K562 (cell line): ENCODE results near the gene RFT1. TPM values are rescaled to one million over a fixed set of nuclear protein-coding genes. Genes with fewer than 3 reads are reported as not detected.

Source experiments
- ATAC-seq: fragments of 200-7000 bp; cut with Tn5 transposase; 3 replicates; pipeline ENCODE4 v1.9.1; 2020; ENCODE audit warnings: moderate library complexity
- BruUV-seq: library from RNA; stranded (reverse); fragments of 400-500 nt; replicated peaks from 2 replicates; lab custom pipeline; 2021; lab: Mats Ljungman, UMichigan
- CTCF ChIA-PET: fragments of 300-600 bp; formaldehyde crosslinking; extraction: SDS; loops from one replicate; lab custom pipeline; 2021; ENCODE audit warnings: low intra/inter-chr PET ratio; lab: Yijun Ruan, JAX
- POLR2A ChIA-PET: fragments of 300-600, 350-650 bp; sonication (Branson Sonifier 250); formaldehyde crosslinking; extraction: SDS; loops from one replicate; lab custom pipeline; 2021; ENCODE audit warnings: antibody characterized with exemption, inconsistent platforms; lab: Yijun Ruan, JAX
- DNase-seq, 4 experiments: peaks; one replicate each; pipeline versions ENCODE4 v3.0.0 to v3.0.0-alpha.2; 2011 to 2018; ENCODE audit warnings: low spot score in 3 of 4, mixed read lengths in 3 of 4; ENCODE audit errors: extremely low read depth in 1 of 4
- FAIRE-seq: peaks from 2 replicates; lab custom pipeline; 2011; peaks lifted over from hg19 to GRCh38; lab: Jason Lieb, UNC
- H2AFZ ChIP-seq: 2 replicates; pipeline ENCODE4 v1.6.0; 2011; ENCODE audit warnings: low read depth, low read length, control low read depth, inconsistent platforms
- H3K27ac ChIP-seq: fragments of 200-600 bp; 3 replicates; pipeline ENCODE4 v1.8.0; 2011; ENCODE audit warnings: low read depth, mild to moderate bottlenecking, control low read depth, inconsistent platforms, low read length, moderate library complexity, mixed read lengths; ENCODE audit errors: extremely low read depth
- H3K27me3 ChIP-seq, 2 experiments: fragments of 300-600 bp in 1 of 2; 2 replicates in 1 of 2; 3 replicates in 1 of 2; pipeline versions ENCODE4 v1.6.0 to v1.8.0; 2011; ENCODE audit warnings: inconsistent platforms in 2 of 2, low read length in 2 of 2, mild to moderate bottlenecking in 1 of 2, mixed read lengths in 1 of 2, moderate library complexity in 1 of 2; ENCODE audit not compliant: control insufficient read depth in 2 of 2, insufficient read depth in 2 of 2
- H3K36me3 ChIP-seq: fragments of 300-600 bp; 3 replicates; pipeline ENCODE4 v1.8.0; 2011; ENCODE audit warnings: mild to moderate bottlenecking, low read length, inconsistent platforms; ENCODE audit not compliant: control insufficient read depth, insufficient read depth
- H3K4me1 ChIP-seq, 2 experiments: fragments of 200-600 bp in 1 of 2; replicated peaks in 1 of 2; 2 replicates in 1 of 2; 3 replicates in 1 of 2; pipeline versions ENCODE4 v1.5.1 to v1.8.0; 2011; ENCODE audit warnings: inconsistent platforms in 2 of 2, low read length in 2 of 2, mild to moderate bottlenecking in 1 of 2, mixed read lengths in 1 of 2, moderate library complexity in 1 of 2; ENCODE audit not compliant: control insufficient read depth in 2 of 2, insufficient read depth in 2 of 2
- H3K4me2 ChIP-seq: 2 replicates; pipeline ENCODE4 v1.6.1; 2011; ENCODE audit warnings: low read length, control low read depth, inconsistent platforms, mixed read lengths; ENCODE audit not compliant: insufficient read depth
- H3K4me3 ChIP-seq: fragments of 200-600 bp; sonication (generic), shearing (Covaris generic); 2 replicates; pipeline ENCODE4 v1.5.1; 2016; ENCODE audit warnings: control low read depth, inconsistent platforms
- H3K79me2 ChIP-seq: fragments of 200-600 bp; 3 replicates; pipeline ENCODE4 v1.8.0; 2011; ENCODE audit warnings: low read length, inconsistent platforms; ENCODE audit not compliant: control insufficient read depth, insufficient read depth
- H3K9ac ChIP-seq, 2 experiments: 2 replicates each; pipeline versions ENCODE4 v1.6.0 to v1.6.1; 2011; ENCODE audit warnings: low read depth in 2 of 2, low read length in 2 of 2, control low read depth in 1 of 2, inconsistent platforms in 1 of 2, mild to moderate bottlenecking in 1 of 2, mixed read lengths in 1 of 2; ENCODE audit not compliant: insufficient read depth in 1 of 2
- H3K9me1 ChIP-seq: one replicate; pipeline ENCODE4 v1.6.0; 2011; ENCODE audit warnings: inconsistent platforms, mild to moderate bottlenecking, low read length, moderate library complexity; ENCODE audit not compliant: control insufficient read depth, insufficient read depth
- H3K9me3 ChIP-seq: replicated peaks from 2 replicates; pipeline ENCODE4 v1.5.1; 2011; ENCODE audit warnings: low read depth, low read length, inconsistent platforms; ENCODE audit not compliant: control insufficient read depth, insufficient read depth
- H4K20me1 ChIP-seq: replicated peaks from 2 replicates; pipeline ENCODE4 v1.6.1; 2011; ENCODE audit warnings: low read length, inconsistent platforms, mixed read lengths; ENCODE audit not compliant: control insufficient read depth, insufficient read depth
- BRF1 ChIP-seq: IDR thresholded peaks from 3 replicates; pipeline ENCODE4 v1.6.1; 2011; ENCODE audit warnings: borderline replicate concordance, mild to moderate bottlenecking; ENCODE audit not compliant: insufficient read length; ENCODE audit errors: extremely low read depth
- COPS2 ChIP-seq: fragments of 450-650 bp; conservative IDR thresholded peaks from 2 replicates; pipeline ENCODE4 v1.6.1; 2016; ENCODE audit warnings: mild to moderate bottlenecking, moderate library complexity
- JUN ChIP-seq, 2 experiments: sonication (generic) in 1 of 2; formaldehyde crosslinking in 1 of 2; IDR thresholded peaks; 2 replicates each; pipeline versions ENCODE4 v1.6.1 to v1.8.0; 2012 to 2022; ENCODE audit warnings: borderline replicate concordance in 2 of 2, mild to moderate bottlenecking in 2 of 2, improper control_type of control experiment in 1 of 2, low read depth in 1 of 2, low read length in 1 of 2, missing genetic modification reagents in 1 of 2
- MTA3 ChIP-seq: fragments of 450-650 bp; formaldehyde crosslinking; IDR thresholded peaks from 2 replicates; pipeline ENCODE4 v1.6.1; 2017; ENCODE audit warnings: mild to moderate bottlenecking, borderline replicate concordance
- RUNX1 ChIP-seq: sonication (generic); IDR thresholded peaks from 2 replicates; pipeline ENCODE4 v1.6.1; 2016; ENCODE audit warnings: antibody characterized with exemption, low read depth
- SAFB2 ChIP-seq: fragments of 200-400 bp; formaldehyde crosslinking; IDR thresholded peaks from 2 replicates; pipeline ENCODE4 v1.6.1; 2018; ENCODE audit warnings: borderline replicate concordance, low read length, low read depth, moderate library complexity; ENCODE audit not compliant: severe bottlenecking
- SOX6 ChIP-seq: fragments of 450-650 bp; IDR thresholded peaks from 2 replicates; pipeline ENCODE4 v1.6.1; 2014; ENCODE audit warnings: mild to moderate bottlenecking
- TBL1XR1 ChIP-seq, 2 experiments: IDR thresholded peaks; 2 replicates each; pipeline ENCODE4 v1.6.1; 2012; ENCODE audit warnings: improper control_type of control experiment in 2 of 2, low read length in 2 of 2, mild to moderate bottlenecking in 1 of 2
- ZBTB7A ChIP-seq: IDR thresholded peaks from 2 replicates; pipeline ENCODE4 v1.6.1; 2011; ENCODE audit warnings: low read depth, mild to moderate bottlenecking, low read length, moderate library complexity, borderline replicate concordance; ENCODE audit not compliant: control insufficient read depth
- WGBS: fragments of 100-300 bp; shearing (Covaris generic); methylation state at CpG from one replicate; pipeline ENCODE4 v1.1.6; 2016; ENCODE audit warnings: low coverage, mixed read lengths; ENCODE audit not compliant: insufficient coverage; ENCODE audit errors: missing lambda C conversion rate; 5-methylcytosine and 5-hydroxymethylcytosine counted together
- in situ Hi-C: fragments of 300-500 bp; cut with MboI; formaldehyde crosslinking; loops from 4 replicates; pipeline ENCODE4 v1.15.0; 2018; ENCODE audit warnings: inconsistent platforms, mixed read lengths
- intact Hi-C: fragments of 100-400 bp; cut with micrococcal nuclease; formaldehyde crosslinking; loops from 2 replicates; pipeline ENCODE4 v1.14.2; 2022
- polyA plus RNA-seq, 8 experiments: library from polyadenylated mRNA; depleted of rRNA in 4 of 8; stranded (reverse) in 5 of 8; unstranded in 3 of 8; fragments of >200 nt; fragmentation: Nextera tagmentation in 2 of 8; fragmentation: Illumina TruSeq in 1 of 8; extraction: Ambion mirVana in 2 of 8; extraction: Trizol in 1 of 8; gene quantifications; 2 replicates each; pipeline versions ENCODE4 v1.2.1 to v1.2.3, GENCODE V29; 2011 to 2014; ENCODE audit warnings: inconsistent platforms in 1 of 8, missing spikeins in 1 of 8
- total RNA-seq, 7 experiments: library from RNA; depleted of rRNA in 6 of 7; stranded (reverse); fragments of >200 nt in 6 of 7; fragmentation: Illumina TruSeq in 2 of 7; extraction: Trizol in 2 of 7; gene quantifications; 2 replicates each; pipeline versions ENCODE4 v1.2.1 to v1.2.3, GENCODE V29; 2011 to 2021; ENCODE audit warnings: low replicate concordance in 1 of 7
- TF ChIP-seq, protein P1 (sequence below): fragments of 250-450 bp; sonication (Bioruptor Pico); IDR thresholded peaks from 2 replicates; pipeline ENCODE4 v1.4.0; 2020
- TF ChIP-seq, protein P2 (sequence below), 3 experiments: fragments of 200-800 bp in 1 of 3; fragments of 250-450 bp in 1 of 3; fragments of 450-650 bp in 1 of 3; sonication (Bioruptor Pico) in 1 of 3; sonication (Bioruptor generic) in 1 of 3; formaldehyde crosslinking in 1 of 3; IDR thresholded peaks; 2 replicates each; pipeline versions ENCODE4 v1.6.1 to v1.8.0; 2016 to 2022; ENCODE audit warnings: mild to moderate bottlenecking in 2 of 3, missing genetic modification characterization in 2 of 3, missing compliant biosample characterization in 1 of 3, moderate library complexity in 1 of 3
- TF ChIP-seq, protein P3 (sequence below): fragments of 450-650 bp; formaldehyde crosslinking; IDR thresholded peaks from 2 replicates; pipeline ENCODE4 v1.4.0; 2020; ENCODE audit warnings: mild to moderate bottlenecking, moderate library complexity

Gene RFT1
- total and polyA plus RNA-seq, 9 of the 15 experiments (the other 6 are each of a cell fraction or from before 2014, with no cell fraction given), result 4.4 to 23.8 (median 8.9) TPM

- Histone ChIP-seq H3K4me2 (peak overlapping the region; percentile 87), H3K9me1 (no peaks in the 10 kb centered on the region), H3K27ac (peak overlapping the region; percentile 40; the same call in 2 of the 3 replicates), H3K79me2 (no peaks in the 10 kb centered on the region), H3K4me3 (peak overlapping the region; percentile 46), H3K36me3 (no peaks in the 10 kb centered on the region), H3K9ac (peak overlapping the region; percentile 64 to 88), H3K27me3 (no peaks in the 10 kb centered on the region), H3K4me1 (peaks cover 14 to 24% of the 10 kb centered on the region in 2 experiments; a peak in 4 of 5 replicates), H3K9me3 (no peaks in the 10 kb centered on the region), H4K20me1 (no peaks in the 10 kb centered on the region), H2AFZ (peak overlapping the region; percentile 96)
- peak; percentile 97 for ATAC-seq
- no TSS peak for BruUV-seq
- POLR2A ChIA-PET, result no interaction called here
- CTCF ChIA-PET, result interaction anchor here (0.6 to 1.4 kb wide), 4 partner anchors 42 to 645 kb away, joined by 3 to 5 read pairs (median 3); no protein-coding TSS in a partner anchor
- in situ Hi-C loops (loop anchor here (10.0 kb wide), 1 partner anchor 228 kb away; no protein-coding TSS in a partner anchor), intact Hi-C loops (loop anchor here (1.0 to 10.0 kb wide), 3 partner anchors 138 to 328 kb away; no protein-coding TSS in a partner anchor)
- FAIRE-seq, result peak; percentile 93
- 2% methylated on average over 21 of the region's 32 CpGs for WGBS
- DNase-seq, result peak; percentile 78 to 86 (median 80)
- TF ChIP-seq ZBTB7A (peak; percentile 89), BRF1 (no peak), TBL1XR1 (IDR thresholded peaks at IDR 0.05; ENCODE audit: low read length in 2 of 2) (no peak), COPS2 (no peak), MTA3 (no peak), JUN (IDR thresholded peaks at IDR 0.05; ENCODE audit: borderline replicate concordance, low read depth, low read length) (no peak), JUN (CRISPR knock-in tag; IDR thresholded peaks at IDR 0.05; ENCODE audit: borderline replicate concordance) (no peak), SOX6 (no peak), RUNX1 (no peak), SAFB2 (no peak)
- TF ChIP-seq, protein P1, sequence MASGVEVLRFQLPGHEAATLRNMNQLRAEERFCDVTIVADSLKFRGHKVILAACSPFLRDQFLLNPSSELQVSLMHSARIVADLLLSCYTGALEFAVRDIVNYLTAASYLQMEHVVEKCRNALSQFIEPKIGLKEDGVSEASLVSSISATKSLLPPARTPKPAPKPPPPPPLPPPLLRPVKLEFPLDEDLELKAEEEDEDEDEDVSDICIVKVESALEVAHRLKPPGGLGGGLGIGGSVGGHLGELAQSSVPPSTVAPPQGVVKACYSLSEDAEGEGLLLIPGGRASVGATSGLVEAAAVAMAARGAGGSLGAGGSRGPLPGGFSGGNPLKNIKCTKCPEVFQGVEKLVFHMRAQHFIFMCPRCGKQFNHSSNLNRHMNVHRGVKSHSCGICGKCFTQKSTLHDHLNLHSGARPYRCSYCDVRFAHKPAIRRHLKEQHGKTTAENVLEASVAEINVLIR, result no peak
- TF ChIP-seq, protein P2, sequence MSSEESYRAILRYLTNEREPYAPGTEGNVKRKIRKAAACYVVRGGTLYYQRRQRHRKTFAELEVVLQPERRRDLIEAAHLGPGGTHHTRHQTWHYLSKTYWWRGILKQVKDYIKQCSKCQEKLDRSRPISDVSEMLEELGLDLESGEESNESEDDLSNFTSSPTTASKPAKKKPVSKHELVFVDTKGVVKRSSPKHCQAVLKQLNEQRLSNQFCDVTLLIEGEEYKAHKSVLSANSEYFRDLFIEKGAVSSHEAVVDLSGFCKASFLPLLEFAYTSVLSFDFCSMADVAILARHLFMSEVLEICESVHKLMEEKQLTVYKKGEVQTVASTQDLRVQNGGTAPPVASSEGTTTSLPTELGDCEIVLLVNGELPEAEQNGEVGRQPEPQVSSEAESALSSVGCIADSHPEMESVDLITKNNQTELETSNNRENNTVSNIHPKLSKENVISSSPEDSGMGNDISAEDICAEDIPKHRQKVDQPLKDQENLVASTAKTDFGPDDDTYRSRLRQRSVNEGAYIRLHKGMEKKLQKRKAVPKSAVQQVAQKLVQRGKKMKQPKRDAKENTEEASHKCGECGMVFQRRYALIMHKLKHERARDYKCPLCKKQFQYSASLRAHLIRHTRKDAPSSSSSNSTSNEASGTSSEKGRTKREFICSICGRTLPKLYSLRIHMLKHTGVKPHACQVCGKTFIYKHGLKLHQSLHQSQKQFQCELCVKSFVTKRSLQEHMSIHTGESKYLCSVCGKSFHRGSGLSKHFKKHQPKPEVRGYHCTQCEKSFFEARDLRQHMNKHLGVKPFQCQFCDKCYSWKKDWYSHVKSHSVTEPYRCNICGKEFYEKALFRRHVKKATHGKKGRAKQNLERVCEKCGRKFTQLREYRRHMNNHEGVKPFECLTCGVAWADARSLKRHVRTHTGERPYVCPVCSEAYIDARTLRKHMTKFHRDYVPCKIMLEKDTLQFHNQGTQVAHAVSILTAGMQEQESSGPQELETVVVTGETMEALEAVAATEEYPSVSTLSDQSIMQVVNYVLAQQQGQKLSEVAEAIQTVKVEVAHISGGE (CRISPR knock-in tag; IDR thresholded peaks at IDR 0.05), result peak in 1 of 3 experiments; percentile 64; a peak in 2 of 6 replicates
- TF ChIP-seq, protein P3, sequence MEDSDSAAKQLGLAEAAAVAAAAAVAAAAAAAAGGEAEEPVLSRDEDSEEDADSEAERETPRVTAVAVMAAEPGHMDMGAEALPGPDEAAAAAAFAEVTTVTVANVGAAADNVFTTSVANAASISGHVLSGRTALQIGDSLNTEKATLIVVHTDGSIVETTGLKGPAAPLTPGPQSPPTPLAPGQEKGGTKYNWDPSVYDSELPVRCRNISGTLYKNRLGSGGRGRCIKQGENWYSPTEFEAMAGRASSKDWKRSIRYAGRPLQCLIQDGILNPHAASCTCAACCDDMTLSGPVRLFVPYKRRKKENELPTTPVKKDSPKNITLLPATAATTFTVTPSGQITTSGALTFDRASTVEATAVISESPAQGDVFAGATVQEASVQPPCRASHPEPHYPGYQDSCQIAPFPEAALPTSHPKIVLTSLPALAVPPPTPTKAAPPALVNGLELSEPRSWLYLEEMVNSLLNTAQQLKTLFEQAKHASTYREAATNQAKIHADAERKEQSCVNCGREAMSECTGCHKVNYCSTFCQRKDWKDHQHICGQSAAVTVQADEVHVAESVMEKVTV (CRISPR knock-in tag), result peak; percentile 73
Measured at GRCh38 chr3:53072653-53073552, 57.3 kb downstream of the RFT1 start.
